Ramos (cell line): ENCODE results near the gene NINL.

Source experiments
- in situ Hi-C: fragments of 300-500 bp; cut with MboI; formaldehyde crosslinking; loops from one replicate; pipeline ENCODE4 v1.14.3; 2022; ENCODE audit warnings: low sequenced_read_pairs; ENCODE audit not compliant: unreplicated experiment

NINL gene

GRCh38 chr20:25535762-25536161 lies 49.6 kb downstream of the NINL start:
- in situ Hi-C loops = no loop called here

DNA sequence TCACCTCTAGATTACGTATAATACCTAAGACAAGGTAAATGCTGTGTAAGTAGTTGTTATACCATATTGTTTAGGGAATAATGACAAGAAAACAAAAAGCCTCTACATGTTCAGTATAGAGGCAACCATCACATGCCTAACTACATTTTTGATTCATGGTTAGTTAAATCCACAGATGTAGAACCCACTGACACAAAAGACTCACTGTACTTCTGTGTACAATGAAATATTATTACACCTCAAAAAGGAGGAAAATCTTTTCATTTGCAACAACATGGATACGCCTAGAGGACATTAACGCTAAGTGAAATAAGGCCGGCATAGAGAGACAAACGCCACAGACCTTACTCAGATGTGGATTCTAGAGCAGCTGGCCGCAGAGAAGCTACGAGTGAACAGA lies 50.5 kb downstream of the NINL start:
- in situ Hi-C loops = no loop called here

DNA sequence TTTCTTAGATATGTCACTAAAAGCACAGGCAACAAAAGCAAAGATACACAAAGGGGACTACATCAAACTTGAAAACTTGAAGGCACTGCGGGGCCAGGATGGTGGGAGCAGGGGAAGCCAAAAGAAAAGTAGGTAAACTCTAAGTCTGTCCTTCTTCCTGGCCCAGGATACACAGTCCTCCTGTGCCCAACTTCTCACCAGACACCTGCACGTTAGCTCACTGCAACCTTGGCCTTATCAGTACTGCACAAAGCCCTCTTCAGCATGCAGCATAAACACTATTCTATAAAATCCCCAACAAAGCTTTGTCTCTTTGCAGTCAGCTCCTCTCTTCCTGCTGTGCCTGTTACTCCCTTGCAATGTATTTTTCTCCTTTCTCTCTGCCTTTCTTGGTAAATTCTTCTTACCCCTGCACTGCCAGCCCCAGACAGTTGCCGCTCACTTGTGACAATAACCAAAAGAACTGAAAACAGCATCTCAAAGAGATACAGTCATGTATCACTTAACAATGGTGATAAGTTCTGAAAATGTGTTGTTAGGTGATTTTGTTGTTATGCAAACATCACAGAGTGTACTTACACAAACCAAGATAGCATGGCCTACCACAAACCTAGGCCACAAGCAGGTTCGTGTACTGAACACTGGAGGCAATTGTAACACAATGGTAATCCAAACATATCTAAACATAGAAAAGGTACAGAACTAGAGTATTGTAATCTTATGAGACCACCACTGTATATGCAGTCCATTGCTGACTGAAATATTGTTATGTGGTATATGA lies 51.2 kb downstream of the NINL start:
- in situ Hi-C loops = no loop called here

- in situ Hi-C loops = no loop called here
Measured at GRCh38 chr20:25532971-25533391, 52.4 kb downstream of the NINL start.

- in situ Hi-C loops = no loop called here
Measured at GRCh38 chr20:25532015-25532751, 53.1 kb downstream of the NINL start.

DNA sequence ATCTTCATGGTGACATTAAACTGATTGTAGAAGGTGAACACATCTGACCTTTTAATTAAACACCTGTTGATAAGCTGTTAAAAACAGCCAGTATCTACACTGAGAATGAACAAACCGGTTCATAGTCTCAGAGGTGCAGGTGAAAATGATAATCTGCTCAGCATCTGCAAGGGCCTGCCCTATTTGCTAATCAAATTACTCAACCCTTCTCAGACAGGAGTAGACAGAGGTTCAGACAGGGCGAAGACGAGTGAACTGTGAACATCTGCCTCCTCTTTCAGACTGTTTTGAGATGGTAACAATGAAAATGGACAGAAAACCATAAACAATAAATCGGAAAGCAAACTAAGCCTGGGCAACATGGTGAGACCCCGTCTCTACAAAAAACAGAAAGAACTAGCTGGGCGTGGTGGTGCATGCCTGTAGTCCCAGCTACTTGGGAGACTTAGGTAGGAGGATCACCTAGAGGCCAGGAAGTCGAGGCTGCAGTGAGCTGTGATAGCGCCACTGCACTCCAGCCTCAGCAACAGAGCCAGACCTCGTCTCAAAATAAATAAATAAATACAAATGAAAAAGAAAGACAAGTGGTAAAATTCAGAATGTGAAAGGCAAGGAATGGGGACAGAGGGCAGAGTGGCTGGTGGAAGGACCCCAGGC lies 55.9 kb downstream of the NINL start:
- in situ Hi-C loops = no loop called here

DNA sequence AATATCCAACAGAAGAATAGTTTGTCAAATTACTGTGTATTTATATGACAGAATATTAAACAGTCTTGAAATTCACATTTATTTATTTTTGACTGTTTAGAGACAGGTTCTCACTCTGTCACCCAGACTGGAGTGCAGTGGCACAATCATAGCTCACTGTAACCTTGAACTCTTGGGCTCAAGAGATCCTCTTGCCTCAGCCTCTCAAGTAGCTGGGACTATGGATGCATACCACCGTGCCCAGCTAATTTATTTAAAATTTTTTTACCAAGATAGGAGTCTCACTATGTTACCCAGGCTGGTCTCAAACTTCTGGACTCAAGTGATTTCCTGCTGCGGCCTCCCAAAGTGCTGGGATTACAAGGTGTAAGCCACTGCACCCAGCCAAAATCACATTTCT lies 57.4 kb downstream of the NINL start:
- in situ Hi-C loops = no loop called here

DNA sequence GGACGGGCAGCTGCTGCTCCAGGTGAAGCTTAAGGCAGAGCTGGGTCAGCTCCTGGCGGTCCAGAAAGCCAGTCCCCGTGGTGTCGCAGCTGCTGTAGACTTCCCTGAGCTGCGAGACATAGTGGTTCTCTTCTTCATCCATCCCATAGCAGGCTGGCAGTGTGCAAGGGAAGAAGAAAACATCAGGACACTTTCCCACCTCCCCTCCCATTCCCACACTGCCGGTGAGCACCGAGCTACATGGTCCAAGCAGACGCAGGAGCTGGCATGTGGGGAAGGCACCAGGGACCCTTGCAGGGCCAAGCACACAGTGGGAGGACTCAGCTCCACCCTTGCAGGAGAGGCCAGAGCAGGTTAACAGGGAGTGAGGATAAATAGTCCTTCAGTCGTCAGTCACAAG lies 58.9 kb downstream of the NINL start:
- in situ Hi-C loops = no loop called here

DNA sequence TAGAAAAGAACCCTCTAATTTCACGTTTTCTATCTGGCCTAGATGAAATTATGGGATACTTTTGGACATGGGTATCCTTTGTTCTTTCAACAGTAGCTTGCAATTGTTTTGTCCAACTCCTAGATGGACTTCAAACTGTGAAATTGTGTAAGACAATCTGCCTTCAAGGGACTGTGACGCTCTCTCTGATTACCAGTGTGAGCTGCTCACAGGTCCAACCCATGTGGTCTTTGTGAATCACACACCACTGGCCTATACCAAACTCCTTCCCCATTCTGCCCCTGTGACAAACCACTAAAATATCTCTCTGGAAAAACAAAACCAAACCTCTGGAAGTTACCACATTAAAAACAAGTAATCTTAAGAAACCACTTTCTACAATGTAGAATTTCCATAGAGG lies 59.5 kb downstream of the NINL start:
- in situ Hi-C loops = no loop called here

GRCh38 chr20:25525295-25525694 lies 60.0 kb downstream of the NINL start:
- in situ Hi-C loops = no loop called here

DNA sequence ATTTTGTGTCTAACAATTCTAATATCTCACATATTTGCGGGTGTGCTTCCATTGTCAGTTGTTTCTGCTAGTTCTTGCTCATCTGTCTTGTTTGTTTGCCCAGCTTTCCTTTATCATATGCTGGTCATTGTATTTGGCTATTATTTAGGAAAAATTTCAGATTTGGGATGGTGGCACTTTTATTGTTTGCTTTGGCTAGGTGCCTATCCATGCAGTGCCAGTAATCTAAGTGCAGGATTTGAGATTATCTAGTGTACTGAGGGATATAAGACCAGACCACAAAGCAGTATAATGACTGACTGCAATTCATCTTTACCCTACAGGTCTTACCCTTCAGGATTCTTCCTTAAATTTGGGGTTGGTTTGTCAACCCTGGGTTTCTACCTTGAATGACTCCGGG lies 63.9 kb downstream of the NINL start:
- in situ Hi-C loops = no loop called here

DNA sequence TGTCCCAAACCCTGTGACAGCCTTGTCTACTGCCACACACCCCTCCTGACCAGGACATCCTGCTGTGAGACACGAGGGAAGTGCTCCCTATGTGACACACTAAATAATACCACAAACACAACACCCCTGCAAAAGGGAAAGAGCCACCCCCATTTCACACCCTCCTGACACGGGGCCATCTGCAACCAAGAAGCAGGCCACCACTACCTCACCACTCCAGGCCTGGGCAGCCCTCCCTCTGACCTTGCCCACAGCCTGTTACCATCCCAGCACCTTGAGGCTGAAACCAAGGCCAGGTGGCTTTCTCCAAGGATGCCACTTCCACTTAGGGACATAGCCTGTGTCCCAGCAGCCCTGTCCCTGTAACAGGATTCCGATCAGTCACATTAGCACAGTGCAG lies 68.2 kb downstream of the NINL start:
- in situ Hi-C loops = no loop called here

DNA sequence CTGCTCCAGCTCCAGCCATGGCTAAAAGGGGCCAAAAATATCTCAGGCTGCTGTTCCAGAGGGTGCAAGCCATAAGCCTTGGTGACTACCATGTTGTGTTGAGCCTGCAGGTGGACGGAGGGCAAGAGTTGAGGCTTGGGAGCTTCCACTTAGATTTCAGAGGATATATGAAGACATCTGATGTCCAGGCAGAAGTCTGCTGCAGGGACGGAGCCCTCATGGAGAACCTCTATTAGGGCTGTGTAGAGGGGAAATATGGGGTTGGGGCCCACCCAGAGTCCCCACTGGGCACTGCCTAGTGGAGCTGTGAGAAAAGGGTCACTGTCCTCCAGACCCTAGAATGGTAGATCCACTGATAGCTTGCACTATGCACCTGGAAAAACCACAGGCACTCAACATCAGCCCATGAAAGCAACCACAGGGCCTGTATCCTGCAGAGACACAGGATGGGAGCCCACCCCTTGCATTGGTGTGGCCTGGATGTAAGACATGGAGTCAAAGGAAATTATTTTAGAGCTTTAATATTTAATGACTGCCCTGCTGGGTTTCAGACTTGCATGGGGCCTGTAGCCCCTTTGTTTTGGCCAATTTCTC lies 70.5 kb downstream of the NINL start:
- in situ Hi-C loops = no loop called here

DNA sequence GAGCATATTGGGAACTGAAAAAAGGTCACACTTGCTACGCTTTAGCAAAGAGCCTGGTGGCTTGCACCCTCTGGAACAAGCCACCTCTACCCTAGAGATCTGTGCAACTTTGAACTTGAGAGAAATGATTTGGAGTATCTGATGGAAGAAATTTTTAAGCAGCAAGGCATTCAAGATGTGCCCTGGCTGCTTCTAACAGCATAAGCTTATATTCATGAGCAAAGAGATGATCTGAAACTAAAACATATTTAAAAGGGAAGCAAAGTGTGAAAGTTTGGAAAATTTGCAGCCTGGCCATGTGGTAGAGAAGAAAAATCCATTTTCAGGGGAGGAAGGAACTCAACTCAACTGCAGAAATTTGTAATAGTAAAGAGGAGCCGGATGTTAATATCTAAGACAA lies 71.1 kb downstream of the NINL start:
- in situ Hi-C loops = no loop called here

DNA sequence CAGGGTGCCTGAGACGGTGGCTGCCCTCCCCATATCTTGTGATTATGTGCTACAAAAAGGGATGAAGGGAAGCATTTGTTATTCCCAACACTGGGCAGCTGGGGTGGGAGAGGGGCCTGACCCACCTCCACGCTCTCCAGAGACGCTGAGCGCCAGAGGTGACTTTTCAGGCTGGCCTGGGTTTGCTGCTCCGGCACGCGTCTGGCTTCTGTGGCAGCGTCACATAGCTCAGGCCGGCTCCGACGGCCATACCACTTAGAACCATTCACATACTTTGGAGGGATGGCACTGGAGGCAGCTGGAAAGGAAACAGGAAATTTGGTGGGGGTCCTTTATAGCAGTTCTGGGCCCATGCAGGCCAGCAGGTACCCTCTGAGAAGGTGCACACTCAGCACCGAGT lies 72.6 kb downstream of the NINL start:
- in situ Hi-C loops = no loop called here

DNA sequence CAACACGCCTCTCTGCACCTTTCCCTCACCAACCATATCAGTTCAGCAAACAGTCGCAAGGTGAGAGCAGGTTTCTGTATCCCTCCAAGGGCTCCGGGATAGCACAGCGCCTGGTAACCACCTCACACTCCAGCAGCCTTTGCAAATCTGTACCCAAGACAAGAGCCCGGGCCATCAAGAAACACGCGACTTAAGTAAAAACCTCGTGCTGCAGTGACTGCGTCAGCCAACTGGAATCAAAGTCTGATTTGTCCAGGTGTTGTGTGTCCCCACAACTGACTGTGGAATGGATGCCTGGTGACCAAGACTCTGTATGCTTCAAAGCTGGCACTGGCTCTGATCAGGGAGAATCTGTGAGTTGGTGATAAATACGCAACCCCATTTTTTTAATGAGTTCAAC lies 74.1 kb downstream of the NINL start:
- in situ Hi-C loops = no loop called here

GRCh38 chr20:25510721-25511120 lies 74.6 kb downstream of the NINL start:
- in situ Hi-C loops = no loop called here

- in situ Hi-C loops = no loop called here
Measured at GRCh38 chr20:25510202-25510601, 75.1 kb downstream of the NINL start.

- in situ Hi-C loops = no loop called here
Measured at GRCh38 chr20:25509084-25509483, 76.2 kb downstream of the NINL start.

GRCh38 chr20:25508083-25508770 lies 77.1 kb downstream of the NINL start:
- in situ Hi-C loops = no loop called here
